IMR-90 (cell line): ENCODE measurements around the gene ABAT. TPM values are rescaled to one million over a fixed set of nuclear protein-coding genes. Genes with fewer than 3 reads are reported as not detected.

Source experiments
- ATAC-seq: fragments of 200-7000 bp; cut with Tn5 transposase; 2 replicates; pipeline ENCODE4 v1.9.1; 2020; ENCODE audit warnings: low read depth, mild to moderate bottlenecking, moderate library complexity
- BruUV-seq: library from RNA; stranded (reverse); fragments of 400-500 nt; replicated peaks from 2 replicates; lab custom pipeline; 2021; lab: Mats Ljungman, UMichigan
- CTCF ChIA-PET: fragments of 300-600 bp; formaldehyde crosslinking; extraction: SDS; loops from one replicate; lab custom pipeline; 2021; ENCODE audit warnings: antibody characterized with exemption; lab: Yijun Ruan, JAX
- POLR2A ChIA-PET: fragments of 300-600 bp; sonication (Branson Sonifier 250); formaldehyde crosslinking; loops from one replicate; lab custom pipeline; 2022; ENCODE audit warnings: antibody characterized with exemption; ENCODE audit not compliant: unreplicated experiment; lab: Charles Lee
- DNase-seq: peaks from one replicate; pipeline ENCODE4 v3.0.0; 2013
- H2AFZ ChIP-seq: replicated peaks from 2 replicates; pipeline ENCODE3; 2013; ENCODE audit warnings: low read length, mild to moderate bottlenecking; ENCODE audit not compliant: poor library complexity
- H2AK5ac ChIP-seq: 2 replicates; pipeline ENCODE4 v1.6.1; 2013; ENCODE audit warnings: low read depth, low read length, inconsistent platforms
- H2AK9ac ChIP-seq: replicated peaks from 2 replicates; pipeline ENCODE3; 2013; ENCODE audit warnings: mild to moderate bottlenecking, low read depth, low read length, moderate library complexity; ENCODE audit not compliant: poor library complexity
- H2BK120ac ChIP-seq: 2 replicates; pipeline ENCODE4 v1.6.1; 2013; ENCODE audit warnings: low read depth, low read length, inconsistent platforms
- H2BK15ac ChIP-seq: 3 replicates; pipeline ENCODE4 v1.6.1; 2013; ENCODE audit warnings: low read depth, low read length, inconsistent platforms
- H2BK20ac ChIP-seq: 2 replicates; pipeline ENCODE4 v1.6.1; 2013; ENCODE audit warnings: low read depth, mild to moderate bottlenecking, inconsistent platforms, low read length, moderate library complexity
- H2BK5ac ChIP-seq: 2 replicates; pipeline ENCODE4 v1.6.1; 2013; ENCODE audit warnings: mild to moderate bottlenecking, low read depth, low read length, inconsistent platforms; ENCODE audit not compliant: poor library complexity, severe bottlenecking
- H3K14ac ChIP-seq: replicated peaks from 2 replicates; pipeline ENCODE4 v1.6.1; 2013; ENCODE audit warnings: low read depth, low read length, inconsistent platforms
- H3K18ac ChIP-seq: 2 replicates; pipeline ENCODE4 v1.6.1; 2013; ENCODE audit warnings: low read depth, low read length, control low read depth
- H3K23ac ChIP-seq: 2 replicates; pipeline ENCODE4 v1.6.1; 2013; ENCODE audit warnings: low read depth, low read length, inconsistent platforms
- H3K27ac ChIP-seq: 2 replicates; pipeline ENCODE4 v1.5.1; 2013; ENCODE audit warnings: mild to moderate bottlenecking, control low read depth, low read length; ENCODE audit not compliant: insufficient read depth
- H3K27me3 ChIP-seq: 2 replicates; pipeline ENCODE4 v1.6.1; 2013; ENCODE audit warnings: low read length; ENCODE audit not compliant: control insufficient read depth, insufficient read depth
- H3K36me3 ChIP-seq: 2 replicates; pipeline ENCODE4 v1.6.1; 2013; ENCODE audit warnings: low read length, mixed read lengths; ENCODE audit not compliant: control insufficient read depth, insufficient read depth
- H3K4ac ChIP-seq: 2 replicates; pipeline ENCODE4 v1.6.1; 2013; ENCODE audit warnings: low read depth, low read length, inconsistent platforms
- H3K4me1 ChIP-seq: 2 replicates; pipeline ENCODE4 v1.6.1; 2013; ENCODE audit warnings: low read length, mixed read lengths; ENCODE audit not compliant: control insufficient read depth, insufficient read depth
- H3K4me2 ChIP-seq: 2 replicates; pipeline ENCODE4 v1.6.1; 2013; ENCODE audit warnings: low read depth, mild to moderate bottlenecking, control low read depth, low read length, moderate library complexity
- H3K4me3 ChIP-seq: 2 replicates; pipeline ENCODE4 v1.5.1; 2013; ENCODE audit warnings: low read depth, mild to moderate bottlenecking, control low read depth, low read length, moderate library complexity; ENCODE audit not compliant: insufficient read depth
- H3K56ac ChIP-seq: 2 replicates; pipeline ENCODE4 v1.6.1; 2013; ENCODE audit warnings: low read length, inconsistent platforms; ENCODE audit not compliant: insufficient read depth; ENCODE audit errors: extremely low read depth
- H3K79me1 ChIP-seq, 2 experiments: 2 replicates each; pipeline ENCODE4 v1.6.1; 2013; ENCODE audit warnings: low read length in 2 of 2, inconsistent platforms in 1 of 2, low read depth in 1 of 2
- H3K9ac ChIP-seq: 2 replicates; pipeline ENCODE4 v1.6.1; 2013; ENCODE audit warnings: low read depth, low read length, control low read depth
- H3K9me1 ChIP-seq: 2 replicates; pipeline ENCODE4 v1.6.1; 2013; ENCODE audit warnings: low read length, inconsistent platforms; ENCODE audit not compliant: insufficient read depth
- H3K9me3 ChIP-seq: 2 replicates; pipeline ENCODE4 v1.6.1; 2013; ENCODE audit warnings: low read length; ENCODE audit not compliant: control insufficient read depth, insufficient read depth
- H4K20me1 ChIP-seq: 2 replicates; pipeline ENCODE4 v1.6.1; 2013; ENCODE audit warnings: low read length, inconsistent platforms; ENCODE audit not compliant: insufficient read depth
- H4K5ac ChIP-seq: 2 replicates; pipeline ENCODE4 v1.6.1; 2013; ENCODE audit warnings: mild to moderate bottlenecking, low read depth, low read length, control low read depth
- H4K8ac ChIP-seq, 2 experiments: 2 replicates each; pipeline ENCODE4 v1.6.1; 2013; ENCODE audit warnings: low read depth in 2 of 2, low read length in 2 of 2, control low read depth in 1 of 2, inconsistent platforms in 1 of 2
- H4K91ac ChIP-seq: 2 replicates; pipeline ENCODE4 v1.6.1; 2013; ENCODE audit warnings: low read depth, low read length, inconsistent platforms; ENCODE audit not compliant: insufficient read depth
- BHLHE40 ChIP-seq: fragments of 150-350 bp; IDR thresholded peaks from 2 replicates; pipeline ENCODE4 v1.6.1; 2016; ENCODE audit warnings: mild to moderate bottlenecking, low read depth, low read length
- CEBPB ChIP-seq: IDR thresholded peaks from 2 replicates; pipeline ENCODE4 v1.6.1; 2012; ENCODE audit warnings: low read depth, low read length, improper control_type of control experiment
- MAFK ChIP-seq: IDR thresholded peaks from 2 replicates; pipeline ENCODE4 v1.6.1; 2012; ENCODE audit warnings: low read depth, low read length, improper control_type of control experiment
- MXI1 ChIP-seq: IDR thresholded peaks from 2 replicates; pipeline ENCODE4 v1.6.1; 2012; ENCODE audit warnings: low read depth, mild to moderate bottlenecking, low read length, moderate library complexity, borderline replicate concordance
- NFE2L2 ChIP-seq: fragments of 150-350 bp; IDR thresholded peaks from 2 replicates; pipeline ENCODE4 v1.6.1; 2016; ENCODE audit warnings: low read depth, mild to moderate bottlenecking, low read length
- POLR2A ChIP-seq: IDR thresholded peaks from 2 replicates; pipeline ENCODE4 v1.6.1; 2012; ENCODE audit warnings: mild to moderate bottlenecking, low read depth, low read length
- RAD21 ChIP-seq: IDR thresholded peaks from 2 replicates; pipeline ENCODE4 v1.6.1; 2012; ENCODE audit warnings: low read length, improper control_type of control experiment
- RCOR1 ChIP-seq: IDR thresholded peaks from 2 replicates; pipeline ENCODE4 v1.6.1; 2012; ENCODE audit warnings: mild to moderate bottlenecking, low read length, improper control_type of control experiment; ENCODE audit not compliant: insufficient replicate concordance
- WGBS, 2 experiments: methylation state at CpG; one replicate each; pipeline versions ENCODE4 v1.1.5 to v1.1.7; 2013; ENCODE audit warnings: missing lambda C conversion rate in 2 of 2; ENCODE audit not compliant: insufficient read length in 1 of 2; ENCODE audit errors: extremely low coverage in 2 of 2; 5-methylcytosine and 5-hydroxymethylcytosine counted together
- dilution Hi-C: fragments of 300-500 bp; cut with HindIII; formaldehyde crosslinking; loops from one replicate; pipeline ENCODE4 v1.14.3; 2018; ENCODE audit warnings: low sequenced_read_pairs; ENCODE audit not compliant: unreplicated experiment
- in situ Hi-C: fragments of 300-500 bp; cut with MboI; formaldehyde crosslinking; loops from 3 replicates; pipeline ENCODE4 v1.14.3; 2019; ENCODE audit warnings: low sequenced_read_pairs, inconsistent platforms, mixed read lengths
- intact Hi-C: fragments of 100-400 bp; cut with micrococcal nuclease; formaldehyde crosslinking; loops from 2 replicates; pipeline ENCODE4 v1.10.0; 2022
- polyA plus RNA-seq, 3 experiments: library from polyadenylated mRNA; depleted of rRNA; stranded (reverse); fragments of >200 nt; gene quantifications; 2 replicates each; pipeline ENCODE4 v1.2.3, GENCODE V29; 2012; ENCODE audit warnings: low replicate concordance in 1 of 3
- total RNA-seq: library from RNA; depleted of rRNA; stranded (reverse); fragments of >200 nt; gene quantifications from 2 replicates; pipeline ENCODE4 v1.2.3, GENCODE V29; 2012
- TF ChIP-seq, protein P1 (sequence below): conservative IDR thresholded peaks from 2 replicates; pipeline ENCODE4 v1.5.1; 2012; ENCODE audit warnings: mild to moderate bottlenecking, low read depth, low read length, improper control_type of control experiment

The ABAT gene
- total and polyA plus RNA-seq, 2 of the 4 experiments (the other 2 are of a cell fraction), result 4.5 to 6.9 TPM

DNA sequence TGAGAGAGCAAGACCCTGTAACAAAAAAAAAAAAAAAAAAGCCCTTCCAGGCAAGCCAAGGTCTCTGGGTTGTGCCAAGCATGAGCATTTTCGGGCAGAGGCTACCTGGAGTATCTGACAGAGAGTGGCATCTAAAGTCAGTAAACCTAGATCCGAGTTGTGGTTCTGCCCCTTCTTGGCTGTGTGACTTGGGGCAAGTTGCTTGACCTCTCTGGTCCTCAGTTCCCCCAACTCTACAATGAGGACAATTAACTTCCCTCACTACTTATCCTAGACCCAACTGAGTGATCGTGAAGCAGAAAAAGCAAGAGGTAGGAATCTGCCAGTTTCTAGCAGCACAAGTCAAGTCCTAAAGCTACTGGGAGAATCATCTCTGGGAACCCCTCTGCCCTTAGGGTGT is 88.7 kb downstream of the ABAT start:
- Histone ChIP-seq H3K14ac (no peak overlapping the region), H3K9me1 (no peaks in the 10 kb centered on the region), H2BK15ac (no peak overlapping the region), H3K4me1 (no peaks in the 10 kb centered on the region), H2BK20ac (no peak overlapping the region), H3K4me3 (no peak overlapping the region), H3K4ac (no peak overlapping the region), H3K79me1 (no peaks in the 10 kb centered on the region), H2BK120ac (no peak overlapping the region), H3K36me3 (no peaks in the 10 kb centered on the region), H3K4me2 (no peak overlapping the region), H3K9ac (no peak overlapping the region), H2BK5ac (no peak overlapping the region), H4K8ac (no peak overlapping the region), H4K5ac (no peak overlapping the region), H4K20me1 (no peaks in the 10 kb centered on the region), H2AK5ac (no peak overlapping the region), H3K27ac (no peak overlapping the region), H3K23ac (no peak overlapping the region), H3K56ac (no peak overlapping the region), H2AK9ac (peak overlapping the region; percentile 61), H3K9me3 (no peaks in the 10 kb centered on the region), H4K91ac (no peak overlapping the region), H3K18ac (no peak overlapping the region), H3K27me3 (peaks cover 2% of the 10 kb centered on the region; the same call in 1 of the 2 replicates), H2AFZ (no peak overlapping the region)
- WGBS, 2 experiments, result 60% methylated on average over 1 of the region's 3 CpGs; no CpG with 5 or more reads in 1 of the 2 experiments
- TF ChIP-seq NFE2L2 (no peak), BHLHE40 (no peak), RCOR1 (no peak), POLR2A (no peak), RAD21 (no peak), CEBPB (no peak), MXI1 (no peak), MAFK (no peak)
- TF ChIP-seq, protein P1, sequence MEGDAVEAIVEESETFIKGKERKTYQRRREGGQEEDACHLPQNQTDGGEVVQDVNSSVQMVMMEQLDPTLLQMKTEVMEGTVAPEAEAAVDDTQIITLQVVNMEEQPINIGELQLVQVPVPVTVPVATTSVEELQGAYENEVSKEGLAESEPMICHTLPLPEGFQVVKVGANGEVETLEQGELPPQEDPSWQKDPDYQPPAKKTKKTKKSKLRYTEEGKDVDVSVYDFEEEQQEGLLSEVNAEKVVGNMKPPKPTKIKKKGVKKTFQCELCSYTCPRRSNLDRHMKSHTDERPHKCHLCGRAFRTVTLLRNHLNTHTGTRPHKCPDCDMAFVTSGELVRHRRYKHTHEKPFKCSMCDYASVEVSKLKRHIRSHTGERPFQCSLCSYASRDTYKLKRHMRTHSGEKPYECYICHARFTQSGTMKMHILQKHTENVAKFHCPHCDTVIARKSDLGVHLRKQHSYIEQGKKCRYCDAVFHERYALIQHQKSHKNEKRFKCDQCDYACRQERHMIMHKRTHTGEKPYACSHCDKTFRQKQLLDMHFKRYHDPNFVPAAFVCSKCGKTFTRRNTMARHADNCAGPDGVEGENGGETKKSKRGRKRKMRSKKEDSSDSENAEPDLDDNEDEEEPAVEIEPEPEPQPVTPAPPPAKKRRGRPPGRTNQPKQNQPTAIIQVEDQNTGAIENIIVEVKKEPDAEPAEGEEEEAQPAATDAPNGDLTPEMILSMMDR, result no peak
- no TSS peak for BruUV-seq
- in situ Hi-C loops, result no loop called here
- intact Hi-C loops, result no loop called here
- dilution Hi-C loops, result no loop called here
- ChIA-PET CTCF (no interaction called here), POLR2A (interaction anchor here (0.5 kb wide), 1 partner anchor 105 kb away, joined by 4 read pairs; no protein-coding TSS in a partner anchor)
- DNase-seq (no peak), ATAC-seq (no peak)
